Measurements from ENCODE around the gene ZKSCAN5. TPM values are rescaled to one million over a fixed set of nuclear protein-coding genes. Genes with fewer than 3 reads are reported as not detected.

The ZKSCAN5 gene
- polyA plus RNA-seq, 3 donors: 1.6 to 2.9 (median 2.2) TPM

- H3K27me3 Mint-ChIP-seq (ENCODE audit: low read depth in 3 of 3): peaks cover 15 to 24% (median 15%) of the 10 kb centered on the region in 3 donors
- no peaks in the 10 kb centered on the region for H3K9me3 ChIP-seq (replicated peaks in 1 of 2; ENCODE audit: control insufficient read depth in 1 of 2, insufficient read depth in 1 of 2, low read length in 2 of 2)
- peak overlapping the region; percentile 99 for H2AFZ ChIP-seq (ENCODE audit: insufficient read depth, low read depth, low read length, poor library complexity, severe bottlenecking)
- 0% methylated on average over 7 of the region's 7 CpGs for WGBS (ENCODE audit: insufficient coverage)
- H4K20me1 ChIP-seq (ENCODE audit: insufficient read depth, low read length): no peaks in the 10 kb centered on the region
- H3K4me3 Mint-ChIP-seq: peak overlapping the region; percentile 88 to 97
- peak overlapping the region; percentile 74 to 80 for H3K27ac ChIP-seq (ENCODE audit: low read depth in 1 of 2, low read length in 2 of 2)
- peak overlapping the region; percentile 61 to 87 (median 76) for H3K4me3 ChIP-seq (replicated peaks in 1 of 3; ENCODE audit: low read depth in 2 of 3, low read length in 3 of 3)
- TF ChIP-seq CTCF (IDR thresholded peaks at IDR 0.05): no peak
- intact Hi-C loops (cut with micrococcal nuclease): loop anchor here in 1 of 2 donors (2.0 kb wide), 1 partner anchor 26 kb away; no protein-coding TSS in a partner anchor
- H3K4me1 Mint-ChIP-seq: peaks cover 18% of the 10 kb centered on the region
- H3K9me3 Mint-ChIP-seq: peaks cover 0 to 3% (median 2%) of the 10 kb centered on the region in 7 donors
- H3K79me2 ChIP-seq (ENCODE audit: insufficient read depth, low read length): peaks cover 54% of the 10 kb centered on the region
- peak overlapping the region; percentile 99 for H3K4me2 ChIP-seq (replicated peaks; ENCODE audit: extremely low read depth, low read length, poor library complexity, severe bottlenecking)
- H3K4me1 ChIP-seq (ENCODE audit: control insufficient read depth in 1 of 2, insufficient read depth in 2 of 2, low read length in 2 of 2): peaks cover 10 to 22% of the 10 kb centered on the region in 2 donors
- H3K27me3 ChIP-seq (ENCODE audit: control insufficient read depth in 2 of 2, insufficient read depth in 2 of 2, low read length in 2 of 2): no peaks in the 10 kb centered on the region
- H3K27ac Mint-ChIP-seq: peak overlapping the region; percentile 91 to 95 (median 93)
- H3K36me3 ChIP-seq (replicated peaks in 1 of 2; ENCODE audit: control insufficient read depth in 1 of 2, insufficient read depth in 2 of 2, low read length in 2 of 2): no peaks in the 10 kb centered on the region
- peak; percentile 50 to 66 (median 65) for DNase-seq
- H3K9ac ChIP-seq (ENCODE audit: insufficient read depth, low read length, poor library complexity, severe bottlenecking): peak overlapping the region; percentile 79
- peaks cover 5 to 17% of the 10 kb centered on the region in 2 donors for H3K36me3 Mint-ChIP-seq
Measured at GRCh38 chr7:99473315-99473596, 31.2 kb upstream of the ZKSCAN5 start.

DNA sequence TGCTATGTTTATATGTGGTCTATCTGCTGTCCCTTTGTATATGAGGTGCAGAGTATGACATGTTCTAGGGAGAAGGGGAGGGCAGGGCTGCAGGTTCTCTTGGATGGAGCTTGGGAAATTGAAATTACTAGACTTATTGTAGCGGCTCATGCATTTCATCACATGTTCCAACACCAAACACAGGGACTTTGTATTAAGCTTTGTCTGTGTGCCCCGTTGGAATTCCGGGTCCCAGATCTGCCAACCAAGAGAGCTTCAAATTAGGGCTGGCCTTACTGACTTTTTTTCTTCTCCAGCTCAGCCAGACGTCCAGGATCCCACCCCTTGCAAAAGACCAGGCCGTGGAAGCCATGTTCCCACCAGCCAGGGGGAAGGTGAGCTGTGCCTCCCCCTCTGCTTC is 28.4 kb upstream of the ZKSCAN5 start:
- peaks cover 58% of the 10 kb centered on the region for H3K79me2 ChIP-seq (ENCODE audit: insufficient read depth, low read length)
- Mint-ChIP-seq H3K4me3 (no peak overlapping the region), H3K36me3 (peaks cover 16 to 32% of the 10 kb centered on the region in 2 donors), H3K27ac (peak overlapping the region in 1 of 7 donors; percentile 22), H3K27me3 (ENCODE audit: low read depth in 3 of 3) (peaks cover 3 to 5% (median 3%) of the 10 kb centered on the region in 3 donors), H3K9me3 (peaks cover 0 to 2% (median 0%) of the 10 kb centered on the region in 7 donors), H3K4me1 (peaks cover 29% of the 10 kb centered on the region)
- no peak overlapping the region for H3K4me3 ChIP-seq (replicated peaks in 1 of 3; ENCODE audit: low read depth in 2 of 3, low read length in 3 of 3)
- H3K36me3 ChIP-seq (replicated peaks in 1 of 2; ENCODE audit: control insufficient read depth in 1 of 2, insufficient read depth in 2 of 2, low read length in 2 of 2): peaks cover 0 to 17% of the 10 kb centered on the region in 2 donors
- H3K9ac ChIP-seq (ENCODE audit: insufficient read depth, low read length, poor library complexity, severe bottlenecking): no peak overlapping the region
- DNase-seq: no peak
- no peak overlapping the region for H3K4me2 ChIP-seq (replicated peaks; ENCODE audit: extremely low read depth, low read length, poor library complexity, severe bottlenecking)
- H2AFZ ChIP-seq (ENCODE audit: insufficient read depth, low read depth, low read length, poor library complexity, severe bottlenecking): no peak overlapping the region
- no peaks in the 10 kb centered on the region for H3K27me3 ChIP-seq (ENCODE audit: control insufficient read depth in 2 of 2, insufficient read depth in 2 of 2, low read length in 2 of 2)
- WGBS (ENCODE audit: insufficient coverage): 96% methylated on average over 4 of the region's 5 CpGs
- no peak for TF ChIP-seq CTCF (IDR thresholded peaks at IDR 0.05)
- no peak overlapping the region for H3K27ac ChIP-seq (ENCODE audit: low read depth in 1 of 2, low read length in 2 of 2)
- no peaks in the 10 kb centered on the region for H4K20me1 ChIP-seq (ENCODE audit: insufficient read depth, low read length)
- intact Hi-C loops (cut with micrococcal nuclease): no loop called here
- no peaks in the 10 kb centered on the region for H3K9me3 ChIP-seq (replicated peaks in 1 of 2; ENCODE audit: control insufficient read depth in 1 of 2, insufficient read depth in 1 of 2, low read length in 2 of 2)
- peaks cover 22 to 36% of the 10 kb centered on the region in 2 donors for H3K4me1 ChIP-seq (ENCODE audit: control insufficient read depth in 1 of 2, insufficient read depth in 2 of 2, low read length in 2 of 2)

Data from CD14-positive monocyte (primary cell).